DOHH2 (cell line): ENCODE results near the gene CRABP1.

Experiments
- H3F3A ChIP-seq: fragments of 200-600 bp; sonication (generic), shearing (Covaris generic); 2 replicates; pipeline ENCODE4 v1.6.0; 2016; ENCODE audit warnings: antibody characterized with exemption, mild to moderate bottlenecking; ENCODE audit not compliant: control insufficient read depth, insufficient read depth
- H3K27ac ChIP-seq: fragments of 200-600 bp; sonication (generic); 2 replicates; pipeline ENCODE4 v1.5.1; 2014; ENCODE audit warnings: low read depth, mild to moderate bottlenecking, low read length, moderate library complexity
- H3K27me3 ChIP-seq: fragments of 200-600 bp; sonication (generic); 2 replicates; pipeline ENCODE4 v1.6.1; 2014; ENCODE audit warnings: mild to moderate bottlenecking, low read length, mixed read lengths; ENCODE audit not compliant: control insufficient read depth
- H3K36me3 ChIP-seq: fragments of 200-600 bp; sonication (generic); 2 replicates; pipeline ENCODE4 v1.6.1; 2014; ENCODE audit warnings: mild to moderate bottlenecking, low read length, moderate library complexity, mixed read lengths; ENCODE audit not compliant: control insufficient read depth
- H3K4me1 ChIP-seq: fragments of 200-600 bp; sonication (generic); 2 replicates; pipeline ENCODE4 v1.6.1; 2014; ENCODE audit warnings: mild to moderate bottlenecking, low read length, mixed read lengths; ENCODE audit not compliant: control insufficient read depth
- H3K4me2 ChIP-seq: fragments of 200-600 bp; sonication (generic); 2 replicates; pipeline ENCODE4 v1.6.0; 2014; ENCODE audit warnings: mild to moderate bottlenecking, low read length, moderate library complexity
- H3K4me3 ChIP-seq: fragments of 200-600 bp; sonication (generic); 2 replicates; pipeline ENCODE4 v1.5.1; 2014; ENCODE audit warnings: mild to moderate bottlenecking, low read length, mixed read lengths
- H3K79me2 ChIP-seq: fragments of 200-600 bp; sonication (generic); 2 replicates; pipeline ENCODE4 v1.6.1; 2014; ENCODE audit warnings: mild to moderate bottlenecking, low read length, mixed read lengths; ENCODE audit not compliant: control insufficient read depth
- H3K9me2 ChIP-seq: fragments of 200-600 bp; sonication (generic); replicated peaks from 2 replicates; pipeline ENCODE4 v1.6.1; 2014; ENCODE audit warnings: mild to moderate bottlenecking, low read length, mixed read lengths; ENCODE audit not compliant: control insufficient read depth
- H3K9me3 ChIP-seq: fragments of 200-600 bp; sonication (generic); 2 replicates; pipeline ENCODE4 v1.6.1; 2014; ENCODE audit warnings: antibody characterized with exemption, low read length, mixed read lengths; ENCODE audit not compliant: control insufficient read depth, insufficient read depth
- H4K20me1 ChIP-seq: fragments of 200-600 bp; sonication (generic); 2 replicates; pipeline ENCODE4 v1.6.0; 2014; ENCODE audit warnings: low read depth, mild to moderate bottlenecking, antibody characterized with exemption, low read length, moderate library complexity; ENCODE audit not compliant: control insufficient read depth, insufficient read depth
- EZH2phosphoT487 ChIP-seq: fragments of 200-600 bp; sonication (generic); IDR thresholded peaks from 2 replicates; pipeline ENCODE4 v1.6.1; 2017; ENCODE audit warnings: borderline replicate concordance, mild to moderate bottlenecking, antibody characterized with exemption, low read length, moderate library complexity, mixed read lengths
- TF ChIP-seq, protein P1 (sequence below): fragments of 200-600 bp; sonication (generic); IDR thresholded peaks from one replicate; pipeline ENCODE4 v1.5.1; 2014; ENCODE audit warnings: antibody characterized with exemption, mild to moderate bottlenecking, low read depth, low read length; ENCODE audit not compliant: poor library complexity, severe bottlenecking

CRABP1 gene

DNA sequence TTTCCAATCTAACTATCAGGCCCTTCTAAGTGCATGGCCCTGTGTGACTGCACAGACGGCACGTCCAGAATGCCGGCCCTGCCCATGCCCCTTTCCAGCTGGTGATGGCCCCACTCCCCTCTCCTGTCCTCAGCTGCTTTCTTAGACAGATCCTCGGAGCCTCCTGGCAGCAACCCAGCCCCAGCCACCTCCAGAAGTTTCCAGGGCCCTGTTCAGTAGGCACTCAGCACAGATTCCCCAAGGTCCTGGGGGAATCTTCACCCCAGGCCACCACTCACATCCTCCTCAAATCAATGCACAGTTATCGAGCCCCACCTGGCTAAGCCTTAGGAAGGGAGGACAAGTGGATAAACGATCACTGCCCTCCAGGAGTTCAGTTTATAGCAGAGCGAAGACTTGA, 1.4 kb upstream of the CRABP1 start:
- no peaks in the 10 kb centered on the region for H4K20me1 ChIP-seq
- H3K79me2 ChIP-seq = no peaks in the 10 kb centered on the region
- no peaks in the 10 kb centered on the region for H3K36me3 ChIP-seq
- no peak overlapping the region for H3K4me2 ChIP-seq
- H3F3A ChIP-seq = no peaks in the 10 kb centered on the region
- H3K9me3 ChIP-seq = no peaks in the 10 kb centered on the region
- no peak overlapping the region for H3K4me3 ChIP-seq
- no peak overlapping the region for H3K27ac ChIP-seq
- H3K4me1 ChIP-seq = no peaks in the 10 kb centered on the region
- H3K9me2 ChIP-seq = no peaks in the 10 kb centered on the region
- TF ChIP-seq EZH2phosphoT487 = no peak
- TF ChIP-seq, protein P1, sequence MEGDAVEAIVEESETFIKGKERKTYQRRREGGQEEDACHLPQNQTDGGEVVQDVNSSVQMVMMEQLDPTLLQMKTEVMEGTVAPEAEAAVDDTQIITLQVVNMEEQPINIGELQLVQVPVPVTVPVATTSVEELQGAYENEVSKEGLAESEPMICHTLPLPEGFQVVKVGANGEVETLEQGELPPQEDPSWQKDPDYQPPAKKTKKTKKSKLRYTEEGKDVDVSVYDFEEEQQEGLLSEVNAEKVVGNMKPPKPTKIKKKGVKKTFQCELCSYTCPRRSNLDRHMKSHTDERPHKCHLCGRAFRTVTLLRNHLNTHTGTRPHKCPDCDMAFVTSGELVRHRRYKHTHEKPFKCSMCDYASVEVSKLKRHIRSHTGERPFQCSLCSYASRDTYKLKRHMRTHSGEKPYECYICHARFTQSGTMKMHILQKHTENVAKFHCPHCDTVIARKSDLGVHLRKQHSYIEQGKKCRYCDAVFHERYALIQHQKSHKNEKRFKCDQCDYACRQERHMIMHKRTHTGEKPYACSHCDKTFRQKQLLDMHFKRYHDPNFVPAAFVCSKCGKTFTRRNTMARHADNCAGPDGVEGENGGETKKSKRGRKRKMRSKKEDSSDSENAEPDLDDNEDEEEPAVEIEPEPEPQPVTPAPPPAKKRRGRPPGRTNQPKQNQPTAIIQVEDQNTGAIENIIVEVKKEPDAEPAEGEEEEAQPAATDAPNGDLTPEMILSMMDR = no peak
- H3K27me3 ChIP-seq = peaks cover 25% of the 10 kb centered on the region

DNA sequence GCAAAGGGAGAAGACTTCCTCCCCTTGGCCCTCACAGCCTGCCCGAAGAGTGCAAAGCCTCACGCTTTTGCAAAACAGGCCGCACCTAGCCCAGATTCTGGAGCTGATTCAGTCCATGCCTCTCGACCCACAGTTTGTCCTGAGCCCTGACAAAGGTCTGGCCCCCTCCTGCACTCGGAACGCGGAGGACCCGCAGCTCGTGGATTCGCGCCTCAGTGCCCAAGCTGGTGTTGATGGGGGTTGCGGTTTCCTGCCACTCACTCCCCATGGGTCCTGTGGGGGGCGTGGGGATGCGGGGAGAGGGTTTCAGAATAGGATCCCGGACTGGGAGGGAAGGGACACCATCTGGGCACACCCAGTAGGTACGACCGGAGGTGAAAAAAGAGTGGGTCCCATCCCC, 594 bp upstream of the CRABP1 start:
- Histone ChIP-seq H3K27me3 (peaks cover 27% of the 10 kb centered on the region), H3K4me2 (no peak overlapping the region), H4K20me1 (no peaks in the 10 kb centered on the region), H3K4me1 (no peaks in the 10 kb centered on the region), H3K4me3 (no peak overlapping the region), H3K79me2 (no peaks in the 10 kb centered on the region), H3K27ac (no peak overlapping the region), H3K9me3 (no peaks in the 10 kb centered on the region), H3K9me2 (no peaks in the 10 kb centered on the region), H3K36me3 (no peaks in the 10 kb centered on the region), H3F3A (no peaks in the 10 kb centered on the region)
- TF ChIP-seq, protein P1 = no peak
- no peak for TF ChIP-seq EZH2phosphoT487

DNA sequence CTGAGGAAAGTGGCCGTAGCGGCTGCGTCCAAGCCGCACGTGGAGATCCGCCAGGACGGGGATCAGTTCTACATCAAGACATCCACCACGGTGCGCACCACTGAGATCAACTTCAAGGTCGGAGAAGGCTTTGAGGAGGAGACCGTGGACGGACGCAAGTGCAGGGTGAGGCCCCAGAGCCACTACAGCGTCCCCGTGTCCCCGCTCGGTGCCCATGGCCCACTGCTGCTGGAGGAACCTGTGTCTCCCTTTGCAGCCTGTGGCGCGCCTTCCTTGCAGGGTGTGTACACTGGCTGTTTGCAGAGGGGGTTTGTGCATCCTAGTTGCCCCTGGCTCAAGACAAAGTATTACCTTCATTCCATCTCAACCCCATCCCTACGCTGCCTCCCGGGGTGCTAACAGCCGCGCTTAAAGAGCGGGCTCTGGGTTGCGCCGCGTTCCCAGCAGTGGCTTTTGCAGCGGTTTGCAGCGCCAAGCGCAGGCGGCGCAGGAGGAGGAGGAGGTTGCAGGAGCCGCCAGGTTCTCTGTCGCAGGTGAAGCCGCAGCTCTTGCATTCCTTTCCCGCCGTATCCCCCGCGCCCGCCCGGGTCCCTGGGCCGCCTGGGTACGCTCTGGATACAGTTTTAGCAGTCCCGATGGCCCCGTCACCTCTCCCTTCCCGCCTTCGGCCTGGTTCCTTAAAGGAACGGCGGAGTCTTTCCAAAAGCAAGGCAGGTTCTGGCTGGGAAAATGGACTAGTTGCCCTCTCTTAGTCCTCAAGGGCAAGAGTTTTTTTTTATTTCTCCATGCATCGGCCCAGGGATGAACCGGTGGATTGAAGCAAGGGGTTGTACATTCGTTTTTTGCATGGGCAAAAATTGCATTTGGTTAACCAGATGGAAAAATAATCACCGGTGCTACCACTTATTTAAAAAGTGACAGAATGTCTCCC, 1.2 kb downstream of the CRABP1 start:
- H3K27me3 ChIP-seq = peaks cover 30% of the 10 kb centered on the region
- no peak overlapping the region for H3K4me3 ChIP-seq
- H3K4me1 ChIP-seq = no peaks in the 10 kb centered on the region
- no peaks in the 10 kb centered on the region for H4K20me1 ChIP-seq
- no peaks in the 10 kb centered on the region for H3F3A ChIP-seq
- TF ChIP-seq EZH2phosphoT487 = no peak
- TF ChIP-seq, protein P1 = no peak
- no peaks in the 10 kb centered on the region for H3K79me2 ChIP-seq
- H3K9me3 ChIP-seq = no peaks in the 10 kb centered on the region
- no peak overlapping the region for H3K4me2 ChIP-seq
- no peak overlapping the region for H3K27ac ChIP-seq
- no peaks in the 10 kb centered on the region for H3K36me3 ChIP-seq
- H3K9me2 ChIP-seq = no peaks in the 10 kb centered on the region
